GM21447 (cell line): Measurements from ENCODE around the gene NTRK2.

Experiments used
- ATAC-seq: cut with Tn5 transposase; IDR thresholded peaks from one replicate; pipeline ENCODE4 v1.9.1; 2021; ENCODE audit not compliant: unreplicated experiment

The NTRK2 gene

GRCh38 chr9:84966876-84967830 lies 297.6 kb downstream of the NTRK2 start:
- ATAC-seq: no peak

DNA sequence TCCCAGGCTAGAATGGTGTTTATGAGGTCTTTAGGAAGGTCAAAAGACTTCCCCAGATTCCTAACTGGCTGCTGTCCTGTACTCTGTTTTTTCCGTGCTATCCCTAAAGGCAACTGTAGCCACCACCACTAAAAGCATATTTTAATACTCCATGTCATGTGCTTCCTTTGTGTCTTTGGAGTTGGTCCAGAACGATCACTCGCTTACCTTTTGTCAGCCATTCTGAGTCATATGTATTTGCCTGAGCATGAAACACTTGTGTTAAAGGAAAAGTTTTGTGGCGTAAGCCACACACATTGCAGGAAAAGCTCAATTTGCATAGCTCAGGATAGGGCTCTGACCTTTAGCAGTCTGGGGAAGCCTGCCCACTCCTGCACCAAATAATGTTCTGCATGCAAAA lies 299.6 kb downstream of the NTRK2 start:
- ATAC-seq: no peak

- ATAC-seq: no peak
Measured at GRCh38 chr9:84969736-84970135, 300.2 kb downstream of the NTRK2 start.

DNA sequence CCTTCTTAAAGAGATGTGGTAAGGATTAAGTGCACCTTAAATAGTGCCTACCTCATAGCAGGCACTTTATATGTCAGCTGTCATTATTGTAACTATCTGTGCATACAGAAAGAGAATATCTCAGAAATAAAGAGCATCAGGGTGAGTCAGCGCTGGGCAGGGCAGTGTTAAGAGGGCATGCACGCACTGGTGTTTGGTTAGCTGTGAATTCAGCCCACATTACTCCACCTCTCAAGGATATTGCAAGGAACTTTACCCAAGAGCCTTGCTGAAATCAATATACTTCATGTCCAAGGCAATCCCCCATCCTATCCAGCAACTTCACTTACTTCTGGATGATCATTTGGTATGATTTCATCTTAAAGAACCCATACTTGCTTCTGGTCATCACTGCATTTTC lies 300.9 kb downstream of the NTRK2 start:
- no peak for ATAC-seq

DNA sequence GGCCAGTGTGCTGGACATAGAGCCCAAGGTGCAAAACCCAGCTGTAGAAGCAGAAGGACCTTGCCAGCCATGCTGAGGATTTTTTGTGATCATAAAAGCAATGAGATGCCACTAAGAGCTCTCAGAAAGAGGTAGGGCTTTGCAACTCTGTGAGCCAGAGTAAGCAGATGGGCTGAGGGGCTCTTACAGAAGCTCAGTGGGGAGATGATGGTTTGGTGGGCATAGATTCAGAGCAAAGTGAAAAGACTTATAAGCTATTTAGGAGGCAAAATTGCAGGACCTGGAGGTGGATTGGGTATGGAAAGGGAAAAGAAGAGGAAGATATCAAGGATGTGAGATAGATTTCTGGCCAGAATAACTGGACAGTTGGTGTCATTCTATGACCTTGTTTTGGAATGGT lies 302.0 kb downstream of the NTRK2 start:
- ATAC-seq: no peak

DNA sequence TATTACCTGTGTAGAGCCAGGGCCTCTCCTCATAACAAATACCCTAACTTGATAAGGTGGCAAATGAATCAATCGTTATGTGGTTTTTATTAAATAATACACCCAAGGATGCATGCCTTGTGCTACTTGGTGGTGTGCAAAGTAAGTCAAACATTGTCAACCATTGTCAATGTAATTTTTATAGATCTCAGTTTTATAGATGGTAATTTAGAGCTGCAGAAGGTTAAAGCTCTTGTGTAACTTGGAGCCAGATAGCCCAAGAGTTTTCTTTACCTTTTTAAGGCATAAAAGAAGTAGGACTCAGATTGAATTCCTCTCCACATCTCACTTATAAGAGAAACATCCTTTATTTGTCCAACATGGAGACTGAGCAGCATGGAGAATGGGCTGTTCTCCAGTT lies 304.7 kb downstream of the NTRK2 start:
- no peak for ATAC-seq

DNA sequence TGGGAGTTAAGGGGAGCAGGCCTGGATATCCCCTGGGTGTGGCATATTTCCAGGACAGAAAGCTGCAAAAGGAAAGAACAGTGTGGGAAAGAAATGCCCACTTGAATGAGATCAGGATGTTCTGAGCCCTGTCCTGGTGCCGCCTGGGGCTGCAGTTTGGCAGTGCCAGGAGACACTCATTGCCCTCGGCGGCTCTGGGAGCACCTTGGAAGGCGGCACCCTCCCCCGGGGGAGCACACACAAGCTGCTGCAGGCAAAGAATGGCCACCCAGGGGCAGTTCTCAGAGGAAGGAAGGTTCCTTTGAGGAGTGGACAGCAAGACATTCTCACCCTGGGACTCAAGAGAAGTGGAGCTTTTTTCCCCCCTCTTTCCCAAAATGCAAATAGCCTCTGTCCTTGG lies 305.3 kb downstream of the NTRK2 start:
- ATAC-seq: no peak

- no peak for ATAC-seq
Measured at GRCh38 chr9:84975926-84976325, 306.4 kb downstream of the NTRK2 start.

GRCh38 chr9:84978661-84979060 lies 309.1 kb downstream of the NTRK2 start:
- ATAC-seq: no peak

DNA sequence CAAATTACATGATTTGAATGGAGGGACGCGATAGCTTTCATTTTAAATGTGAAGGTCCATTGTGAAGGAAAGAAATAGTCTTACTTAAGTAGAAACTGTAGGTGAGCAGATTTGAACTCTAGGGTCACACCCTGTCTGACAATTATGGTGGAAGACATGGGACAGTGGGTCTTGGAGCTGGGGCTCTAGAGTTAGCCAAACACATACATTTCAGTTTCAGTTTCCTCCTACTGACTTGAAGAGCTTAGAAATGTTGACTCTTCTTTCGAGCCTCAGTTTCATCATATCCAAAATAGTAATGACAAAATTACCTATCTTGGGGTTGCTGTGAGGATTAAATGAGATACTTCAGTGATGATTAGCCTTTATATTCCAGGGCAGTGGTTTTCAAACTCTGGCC lies 314.2 kb downstream of the NTRK2 start:
- no peak for ATAC-seq

- no peak for ATAC-seq
Measured at GRCh38 chr9:84988621-84989020, 319.1 kb downstream of the NTRK2 start.

DNA sequence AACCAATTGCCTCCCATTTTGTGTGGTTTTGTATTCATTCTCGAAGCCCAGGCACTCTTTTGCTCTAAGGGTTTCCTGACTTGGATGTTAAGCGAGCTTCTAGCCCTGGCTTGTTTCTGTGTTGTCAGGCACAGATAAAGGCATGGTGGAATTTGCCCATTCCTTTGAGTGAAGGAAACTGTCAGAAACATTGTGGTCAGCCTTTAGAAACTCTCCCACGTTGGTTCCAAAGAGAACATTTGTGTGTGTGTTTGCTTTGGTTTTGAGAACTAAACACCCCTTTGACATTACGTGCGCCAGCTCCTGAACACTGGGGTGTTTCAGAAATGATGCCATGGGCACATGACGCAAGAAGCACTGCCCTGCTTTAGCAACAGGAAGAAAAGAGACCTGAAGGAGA lies 320.9 kb downstream of the NTRK2 start:
- no peak for ATAC-seq

DNA sequence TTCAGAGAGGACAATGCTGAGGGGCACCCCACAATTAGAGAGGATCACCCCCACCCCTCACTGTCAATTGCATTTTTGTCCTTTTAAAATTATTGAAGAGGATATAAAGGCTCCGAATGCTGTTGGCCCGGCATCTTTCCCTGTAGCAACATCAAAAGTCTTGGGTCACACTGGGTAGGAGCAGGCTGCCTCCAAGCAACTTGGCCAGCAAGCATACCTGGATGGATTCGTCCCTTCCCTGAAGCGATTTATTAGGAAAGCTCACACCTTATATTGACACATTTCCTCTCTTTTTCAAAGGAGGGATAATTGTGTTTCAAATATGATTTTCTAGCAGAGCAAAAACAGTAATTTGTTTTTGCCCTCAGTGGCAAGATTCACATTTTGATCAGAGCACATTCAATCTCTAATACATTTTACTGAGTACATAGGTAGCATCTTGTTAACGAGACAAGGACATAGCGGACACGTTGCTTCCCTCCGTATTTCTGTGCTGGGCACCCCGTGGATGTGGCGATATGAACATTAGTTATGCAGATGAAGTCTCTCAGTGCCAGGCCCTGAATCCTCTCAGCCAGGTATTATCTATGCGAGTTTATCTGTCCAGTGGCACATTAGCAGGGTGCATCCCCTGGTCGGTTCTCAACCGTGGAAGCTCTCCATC lies 321.5 kb downstream of the NTRK2 start:
- no peak for ATAC-seq

- no peak for ATAC-seq
Measured at GRCh38 chr9:84991514-84991870, 322.0 kb downstream of the NTRK2 start.

- no peak for ATAC-seq
Measured at GRCh38 chr9:84992381-84992780, 322.9 kb downstream of the NTRK2 start.

DNA sequence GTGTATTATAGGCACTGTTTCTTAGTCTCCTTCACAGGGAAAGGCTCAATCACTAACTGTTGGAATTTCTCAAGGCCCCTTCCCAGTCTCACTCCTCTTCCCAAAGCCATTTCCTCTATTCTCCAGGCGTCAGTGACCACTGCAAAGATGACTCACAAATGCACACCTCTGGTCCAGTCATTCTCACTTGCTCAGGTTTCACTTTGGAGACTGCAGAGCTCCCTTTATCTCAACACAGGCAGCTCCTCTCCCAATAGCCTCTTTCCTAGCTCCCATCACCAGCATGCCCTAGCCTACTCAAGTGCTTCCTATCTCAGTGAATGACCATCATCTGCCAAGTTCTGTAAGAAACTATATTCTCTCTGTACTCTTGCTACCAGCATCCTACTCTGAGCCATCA lies 323.6 kb downstream of the NTRK2 start:
- ATAC-seq: no peak

DNA sequence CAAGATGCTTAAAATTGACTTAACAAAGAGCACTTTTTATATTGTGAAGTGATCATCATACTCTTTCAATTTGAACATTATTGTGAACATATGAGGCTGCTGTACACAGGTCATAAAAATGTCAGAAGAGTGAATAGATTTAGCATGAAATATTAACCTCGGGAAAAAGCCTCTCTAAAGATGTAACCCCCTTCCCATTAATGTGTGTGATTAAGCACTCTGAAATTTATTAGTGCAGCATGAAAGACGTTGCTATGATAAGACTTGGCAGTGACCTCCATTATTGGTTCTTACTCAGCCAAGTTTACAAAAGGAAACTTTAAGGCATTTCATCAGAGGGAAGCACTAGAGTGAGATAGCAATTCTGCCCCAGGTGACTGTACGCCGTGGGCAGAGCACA lies 326.5 kb downstream of the NTRK2 start:
- no peak for ATAC-seq

DNA sequence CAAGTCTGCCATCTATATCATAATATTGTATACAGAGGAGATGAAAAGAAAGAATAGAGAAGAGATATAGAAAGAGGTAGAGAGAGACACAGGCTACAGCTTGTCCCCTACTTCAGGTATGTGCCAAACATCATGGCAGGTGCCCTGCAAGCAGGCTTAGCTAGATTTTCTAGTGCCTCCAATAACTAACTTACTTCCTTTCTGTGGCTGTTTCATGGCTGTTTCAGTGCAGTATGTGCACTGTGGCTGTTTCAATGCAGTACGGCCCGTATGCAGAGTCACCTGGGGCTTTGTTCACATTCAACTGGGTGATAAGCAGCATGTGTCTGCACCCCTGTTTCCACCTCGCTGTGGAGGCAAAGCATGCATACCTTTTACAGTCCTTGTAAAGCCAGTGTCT lies 327.2 kb downstream of the NTRK2 start:
- ATAC-seq: no peak

DNA sequence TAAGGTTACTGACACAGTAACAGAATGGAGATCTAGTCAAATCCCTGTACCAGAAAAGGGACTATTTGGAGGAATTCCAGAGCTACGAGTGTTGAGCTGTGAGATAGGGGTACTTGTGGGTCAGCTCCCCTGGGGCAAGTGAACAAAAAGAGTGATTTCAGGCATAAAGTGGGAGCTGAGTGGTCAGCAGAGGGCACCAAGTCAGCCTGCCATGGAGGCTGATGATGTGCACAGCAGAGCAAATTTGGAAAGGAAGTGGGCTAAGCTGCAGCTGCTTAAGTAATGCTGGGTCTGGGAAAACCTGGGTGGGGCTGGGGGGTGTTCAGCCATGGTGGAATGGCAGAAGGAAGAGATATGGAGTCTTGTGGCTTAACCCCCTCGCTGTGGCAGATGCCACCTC lies 327.9 kb downstream of the NTRK2 start:
- no peak for ATAC-seq

DNA sequence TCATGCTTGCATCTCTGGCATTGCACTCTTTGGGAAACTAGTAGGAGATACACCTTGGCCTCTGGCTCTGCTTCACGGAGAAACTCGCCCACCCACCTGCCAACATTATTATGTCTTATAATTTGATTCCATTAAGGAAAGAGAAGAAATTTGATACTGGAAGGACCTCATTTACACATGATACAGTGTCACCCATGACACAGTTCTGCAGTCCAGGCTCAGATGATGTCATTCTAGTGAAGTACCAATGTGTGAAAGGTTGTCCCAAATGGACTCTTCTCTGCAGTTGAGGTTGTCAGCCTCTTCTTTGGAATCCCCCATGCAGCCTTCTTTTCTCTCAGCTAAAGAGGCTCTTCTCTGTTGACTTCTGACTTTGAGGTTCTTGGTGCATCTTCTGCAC lies 329.1 kb downstream of the NTRK2 start:
- ATAC-seq: no peak

DNA sequence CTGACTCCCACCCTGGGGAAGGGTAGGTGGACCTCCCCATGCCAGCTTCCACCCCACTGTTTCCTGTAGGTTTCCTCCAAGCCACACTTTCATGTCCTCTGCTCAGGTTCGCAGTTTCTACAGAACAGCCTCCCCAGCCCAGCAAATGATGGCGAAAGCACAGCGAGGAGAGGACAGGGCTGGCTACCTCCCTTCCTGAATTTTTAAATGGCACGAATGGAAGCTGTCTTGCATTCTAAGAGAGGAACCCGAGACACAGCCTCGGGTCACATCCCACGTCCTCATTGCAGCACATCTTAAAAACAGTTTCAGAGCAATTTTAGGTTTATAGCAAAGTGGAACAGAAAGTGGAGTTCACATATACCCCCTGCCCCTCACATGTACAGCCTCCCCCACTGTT lies 330.3 kb downstream of the NTRK2 start:
- no peak for ATAC-seq

- ATAC-seq: no peak
Measured at GRCh38 chr9:85001925-85002324, 332.4 kb downstream of the NTRK2 start.
